Measurements from ENCODE around the gene UFM1. TPM values are rescaled to one million over a fixed set of nuclear protein-coding genes. Genes with fewer than 3 reads are reported as not detected.

Gene UFM1
- total RNA-seq (2022; extraction: Qiagen RNA extraction; ENCODE audit: low read depth): 19.1 to 39.1 TPM (median 24.7 TPM) in 5 replicates

DNA sequence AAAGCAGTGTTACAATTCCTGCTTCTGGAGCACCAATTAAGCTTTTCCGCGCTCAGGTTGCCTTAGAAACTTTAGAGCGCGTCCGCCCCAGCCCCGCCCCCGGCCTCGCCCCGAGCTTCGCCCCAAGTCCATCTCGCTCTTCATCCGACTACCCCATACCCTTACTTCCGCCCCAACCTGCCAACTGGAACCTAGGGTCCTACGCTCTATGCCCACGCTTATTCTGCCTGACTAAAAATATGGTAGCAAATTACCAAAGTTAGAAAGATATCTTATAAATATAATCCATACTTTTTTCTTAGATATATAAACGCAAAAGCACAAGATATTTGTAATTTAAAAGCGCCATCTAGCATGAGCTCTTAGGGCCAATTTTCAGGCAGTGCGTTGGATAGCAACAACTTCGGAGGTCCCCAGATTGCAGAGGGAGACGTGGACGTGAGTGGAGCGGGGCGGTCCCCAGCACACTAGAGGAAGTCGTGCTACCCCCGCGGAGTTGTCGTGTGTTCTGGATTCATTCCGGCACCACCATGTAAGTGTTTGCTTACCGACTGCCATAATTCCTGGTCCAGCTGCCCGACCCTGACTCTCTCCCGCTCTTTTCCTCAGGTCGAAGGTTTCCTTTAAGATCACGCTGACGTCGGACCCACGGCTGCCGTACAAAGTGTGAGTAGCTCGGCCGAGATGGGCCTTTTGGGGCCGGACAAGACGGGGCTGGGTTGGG lies at the start of gene UFM1:
Gene UFM1, plus strand, starts transcription at position 462 of the 724 bp plus-strand sequence. Its CDS starts 69 bp downstream, at position 531.

Data from A549 treated with ZK216348 at 1 μM for 4 hours (cell line).